ENCODE results near the gene SH2D2A. TPM values are rescaled to one million over a fixed set of nuclear protein-coding genes. Genes with fewer than 3 reads are reported as not detected.

The SH2D2A gene
- total RNA-seq, 2 experiments from 2014 or later, result 51.6 to 51.8 TPM

- CTCF ChIA-PET, result interaction anchor here (0.7 to 3.5 kb wide), 2 partner anchors 28 to 63 kb away, joined by 4 to 87 read pairs; no protein-coding TSS in a partner anchor
- intact Hi-C loops (cut with DNase I, micrococcal nuclease), result loop anchor here in 1 of 2 experiments (10.0 kb wide), 1 partner anchor 138 kb away; the partner anchor contains the start of genes ISG20L2 and METTL25B
- Mint-ChIP-seq H3K4me1 (ENCODE audit: low read depth) (peaks cover 34% of the 10 kb centered on the region), H3K36me3 (ENCODE audit: low read depth) (no peaks in the 10 kb centered on the region), H3K9me3 (no peaks in the 10 kb centered on the region), H3K27me3 (peaks cover 75% of the 10 kb centered on the region), H3K4me3 (no peak overlapping the region), H3K27ac (no peak overlapping the region)
- ATAC-seq (ENCODE audit: poor library complexity) (no peak), DNase-seq (no peak)
- Histone ChIP-seq H3K27me3 (ENCODE audit: control insufficient read depth in 1 of 2, insufficient read depth in 2 of 2, low read length in 2 of 2) (peaks cover 58 to 65% of the 10 kb centered on the region in 2 experiments), H3K9me3 (ENCODE audit: control insufficient read depth in 1 of 2, insufficient read depth in 1 of 2, low read length in 2 of 2) (peaks cover 0 to 7% of the 10 kb centered on the region in 2 experiments), H3K4me3 (ENCODE audit: low read length) (no peak overlapping the region), H3K4me1 (ENCODE audit: insufficient read depth, low read length) (peaks cover 39% of the 10 kb centered on the region), H3K27ac (ENCODE audit: low read depth in 1 of 2, low read length in 2 of 2) (no peak overlapping the region), H3K36me3 (ENCODE audit: insufficient read depth, low read length) (no peaks in the 10 kb centered on the region)
- POLR2A ChIA-PET, result interaction anchor here (1.4 kb wide), 1 partner anchor 66 kb away, joined by 4 read pairs; no protein-coding TSS in a partner anchor
- no peak for TF ChIP-seq CTCF (IDR thresholded peaks at IDR 0.05)
These were observed 45.9 kb upstream of the SH2D2A start for GRCh38 chr1:156862584-156862983.

GRCh38 chr1:156860628-156861423 lies 44.2 kb upstream of the SH2D2A start, which contains the start of gene NTRK1:
Gene NTRK1, plus strand, starts transcription at chr1:156860865. Its CDS starts 70 bp downstream, at chr1:156860935.
- Mint-ChIP-seq H3K27me3 (peaks cover 82% of the 10 kb centered on the region), H3K4me1 (ENCODE audit: low read depth) (peaks cover 34% of the 10 kb centered on the region), H3K9me3 (no peaks in the 10 kb centered on the region), H3K27ac (no peak within 1 kb of the TSS), H3K36me3 (ENCODE audit: low read depth) (no peaks in the 10 kb centered on the region), H3K4me3 (peak within 1 kb of the TSS; percentile 81)
- Histone ChIP-seq H3K4me1 (ENCODE audit: insufficient read depth, low read length) (peaks cover 29% of the 10 kb centered on the region), H3K9me3 (ENCODE audit: control insufficient read depth in 1 of 2, insufficient read depth in 1 of 2, low read length in 2 of 2) (peaks cover 0 to 7% of the 10 kb centered on the region in 2 experiments), H3K27ac (ENCODE audit: low read depth in 1 of 2, low read length in 2 of 2) (no peak within 1 kb of the TSS), H3K4me3 (ENCODE audit: low read length) (peak within 1 kb of the TSS; percentile 52), H3K27me3 (ENCODE audit: control insufficient read depth in 1 of 2, insufficient read depth in 2 of 2, low read length in 2 of 2) (peaks cover 53 to 65% of the 10 kb centered on the region in 2 experiments), H3K36me3 (ENCODE audit: insufficient read depth, low read length) (no peaks in the 10 kb centered on the region)
- peak; percentile 83 for ATAC-seq (ENCODE audit: poor library complexity)
- peak; percentile 16 to 80 (median 47) for DNase-seq
- ChIA-PET CTCF (interaction anchor here (0.5 to 3.5 kb wide), 21 partner anchors 10 to 172 kb away, joined by 3 to 87 read pairs (median 6); partner anchors contain the start of genes ISG20L2, METTL25B and MRPL24), POLR2A (interaction anchor here (0.5 to 2.9 kb wide), 10 partner anchors 12 to 147 kb away, joined by 3 to 20 read pairs (median 8); partner anchors contain the start of gene SH2D2A)
- intact Hi-C loops (cut with DNase I, micrococcal nuclease), result loop anchor here (1.0 to 10.0 kb wide), 6 partner anchors 22 to 172 kb away; partner anchors contain the start of genes ISG20L2 (in 1 of the 2), METTL25B (in 1 of the 2) and SH2D2A (in 1 of the 2)
- TF ChIP-seq CTCF (IDR thresholded peaks at IDR 0.05), result no peak

GRCh38 chr1:156860113-156860627 lies 43.5 kb upstream of the SH2D2A start:
- H3K4me1 ChIP-seq (ENCODE audit: insufficient read depth, low read length), result peaks cover 29% of the 10 kb centered on the region
- peak overlapping the region; percentile 81 for H3K4me3 Mint-ChIP-seq
- H3K36me3 ChIP-seq (ENCODE audit: insufficient read depth, low read length), result no peaks in the 10 kb centered on the region
- ChIA-PET CTCF (interaction anchor here (0.7 to 3.5 kb wide), 29 partner anchors 9 to 171 kb away, joined by 3 to 87 read pairs (median 7); partner anchors contain the start of genes ISG20L2, METTL25B, MRPL24 and PRCC), POLR2A (interaction anchor here (0.7 to 2.9 kb wide), 9 partner anchors 11 to 170 kb away, joined by 3 to 20 read pairs (median 8); partner anchors contain the start of gene SH2D2A)
- intact Hi-C loops (cut with DNase I, micrococcal nuclease), result loop anchor here (1.0 to 10.0 kb wide), 6 partner anchors 21 to 171 kb away; partner anchors contain the start of genes ISG20L2 (in 1 of the 2), METTL25B (in 1 of the 2) and SH2D2A (in 1 of the 2)
- peaks cover 0 to 7% of the 10 kb centered on the region in 2 experiments for H3K9me3 ChIP-seq (ENCODE audit: control insufficient read depth in 1 of 2, insufficient read depth in 1 of 2, low read length in 2 of 2)
- H3K4me3 ChIP-seq (ENCODE audit: low read length), result peak overlapping the region; percentile 52
- peak; percentile 87 for TF ChIP-seq CTCF (IDR thresholded peaks at IDR 0.05)
- H3K27me3 Mint-ChIP-seq, result peaks cover 75% of the 10 kb centered on the region
- H3K27ac Mint-ChIP-seq, result no peak overlapping the region
- H3K27me3 ChIP-seq (ENCODE audit: control insufficient read depth in 1 of 2, insufficient read depth in 2 of 2, low read length in 2 of 2), result peaks cover 53 to 62% of the 10 kb centered on the region in 2 experiments
- no peaks in the 10 kb centered on the region for H3K36me3 Mint-ChIP-seq (ENCODE audit: low read depth)
- H3K9me3 Mint-ChIP-seq, result no peaks in the 10 kb centered on the region
- H3K27ac ChIP-seq (ENCODE audit: low read depth in 1 of 2, low read length in 2 of 2), result no peak overlapping the region
- H3K4me1 Mint-ChIP-seq (ENCODE audit: low read depth), result peaks cover 30% of the 10 kb centered on the region
- peak; percentile 54 for ATAC-seq (ENCODE audit: poor library complexity)
- peak; percentile 24 to 77 (median 50) for DNase-seq

All from CD4-positive, alpha-beta T cell (primary cell).